ENCODE measurements around the gene ANXA2. TPM values are rescaled to one million over a fixed set of nuclear protein-coding genes. Genes with fewer than 3 reads are reported as not detected.

Gene ANXA2
- total RNA-seq, 1 donor from 2014 or later: 733 TPM

Other genes starting within 250 kb of the ANXA2 start
- 47.7 TPM for gene ICE2, start 81.2 kb upstream of the ANXA2 start, total RNA-seq